BE2C (cell line): ENCODE measurements around the gene ADD3.

Experiments used
- DNase-seq: peaks from one replicate; pipeline ENCODE4 v3.0.0-alpha.2; 2020
- H3K27me3 ChIP-seq: fragments of 250-450 bp; sonication (Bioruptor Pico); 2 replicates; pipeline ENCODE4 v1.5.1; 2020; ENCODE audit warnings: mild to moderate bottlenecking
- H3K36me3 ChIP-seq: fragments of 250-450 bp; sonication (Bioruptor Pico); 2 replicates; pipeline ENCODE4 v1.5.1; 2020; ENCODE audit warnings: mild to moderate bottlenecking
- H3K4me1 ChIP-seq: fragments of 250-450 bp; sonication (Bioruptor Pico); 2 replicates; pipeline ENCODE4 v1.5.1; 2020
- H3K4me3 ChIP-seq: 2 replicates; pipeline ENCODE4 v1.5.1; 2011; ENCODE audit warnings: low read depth, low read length
- H3K9me3 ChIP-seq: fragments of 250-450 bp; sonication (Bioruptor Pico); 2 replicates; pipeline ENCODE4 v1.5.1; 2020
- CTCF ChIP-seq: IDR thresholded peaks from 2 replicates; pipeline ENCODE4 v1.5.1; 2012; ENCODE audit warnings: mild to moderate bottlenecking, low read depth, low read length

The ADD3 gene

GRCh38 chr10:110142965-110143364 lies 135.2 kb downstream of the ADD3 start:
- no peak overlapping the region for H3K4me3 ChIP-seq
- DNase-seq: no peak
- TF ChIP-seq CTCF: no peak
- H3K4me1 ChIP-seq: peaks cover 8% of the 10 kb centered on the region
- no peaks in the 10 kb centered on the region for H3K9me3 ChIP-seq
- no peaks in the 10 kb centered on the region for H3K27me3 ChIP-seq
- H3K36me3 ChIP-seq: no peaks in the 10 kb centered on the region

DNA sequence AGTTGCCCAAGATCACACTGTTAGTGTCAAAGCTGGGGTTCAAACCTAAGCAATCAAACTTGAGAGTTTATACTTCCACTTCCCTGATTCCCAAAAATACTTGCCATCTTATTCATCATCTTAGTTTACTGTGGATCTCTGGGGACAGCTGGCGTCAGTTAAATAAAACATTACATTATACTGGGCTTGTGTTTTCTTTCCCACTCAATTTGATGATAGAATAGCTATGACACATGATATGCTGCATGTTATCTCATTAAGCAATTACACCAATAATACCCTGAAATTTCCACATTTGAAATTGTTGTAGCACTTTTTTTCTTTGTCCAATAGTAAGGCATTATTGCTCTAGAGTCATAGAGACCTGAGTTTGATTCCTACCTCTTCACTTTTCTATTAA lies 136.7 kb downstream of the ADD3 start:
- no peak for DNase-seq
- Histone ChIP-seq H3K27me3 (no peaks in the 10 kb centered on the region), H3K4me1 (peaks cover 8% of the 10 kb centered on the region), H3K9me3 (no peaks in the 10 kb centered on the region), H3K36me3 (no peaks in the 10 kb centered on the region), H3K4me3 (no peak overlapping the region)
- TF ChIP-seq CTCF: no peak

GRCh38 chr10:110147961-110148360 lies 140.2 kb downstream of the ADD3 start:
- no peaks in the 10 kb centered on the region for H3K36me3 ChIP-seq
- DNase-seq: no peak
- H3K9me3 ChIP-seq: no peaks in the 10 kb centered on the region
- TF ChIP-seq CTCF: no peak
- H3K27me3 ChIP-seq: no peaks in the 10 kb centered on the region
- H3K4me1 ChIP-seq: peaks cover 6% of the 10 kb centered on the region; the same call in 1 of the 2 replicates
- H3K4me3 ChIP-seq: no peak overlapping the region

DNA sequence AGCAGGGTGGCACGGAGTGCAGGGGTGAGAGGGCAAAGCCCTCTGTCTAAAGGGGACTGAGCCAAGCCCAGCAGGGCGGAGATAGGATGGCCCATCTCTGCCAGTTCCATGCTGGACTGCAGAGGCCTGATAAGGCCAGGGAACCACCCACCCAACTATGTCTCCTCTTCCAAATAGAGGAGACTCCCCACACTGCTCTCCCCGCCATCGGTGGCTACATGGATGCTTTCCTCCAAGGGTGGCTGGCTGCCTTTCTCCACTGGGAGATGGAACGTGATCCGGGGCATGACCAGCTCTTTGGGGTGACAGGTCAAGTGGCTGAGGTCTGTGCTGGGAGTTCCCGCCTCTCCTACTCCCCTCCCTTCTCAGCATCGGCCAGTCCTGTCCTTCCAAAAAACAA lies 141.5 kb downstream of the ADD3 start:
- H3K36me3 ChIP-seq: no peaks in the 10 kb centered on the region
- DNase-seq: no peak
- H3K9me3 ChIP-seq: no peaks in the 10 kb centered on the region
- H3K4me3 ChIP-seq: no peak overlapping the region
- no peak for TF ChIP-seq CTCF
- no peaks in the 10 kb centered on the region for H3K27me3 ChIP-seq
- H3K4me1 ChIP-seq: peaks cover 6% of the 10 kb centered on the region; the same call in 1 of the 2 replicates

- Histone ChIP-seq H3K9me3 (no peaks in the 10 kb centered on the region), H3K4me1 (peaks cover 6% of the 10 kb centered on the region; the same call in 1 of the 2 replicates), H3K36me3 (no peaks in the 10 kb centered on the region), H3K4me3 (no peak overlapping the region), H3K27me3 (no peaks in the 10 kb centered on the region)
- no peak for DNase-seq
- no peak for TF ChIP-seq CTCF
Observed at GRCh38 chr10:110150046-110150445, 142.3 kb downstream of the ADD3 start.

DNA sequence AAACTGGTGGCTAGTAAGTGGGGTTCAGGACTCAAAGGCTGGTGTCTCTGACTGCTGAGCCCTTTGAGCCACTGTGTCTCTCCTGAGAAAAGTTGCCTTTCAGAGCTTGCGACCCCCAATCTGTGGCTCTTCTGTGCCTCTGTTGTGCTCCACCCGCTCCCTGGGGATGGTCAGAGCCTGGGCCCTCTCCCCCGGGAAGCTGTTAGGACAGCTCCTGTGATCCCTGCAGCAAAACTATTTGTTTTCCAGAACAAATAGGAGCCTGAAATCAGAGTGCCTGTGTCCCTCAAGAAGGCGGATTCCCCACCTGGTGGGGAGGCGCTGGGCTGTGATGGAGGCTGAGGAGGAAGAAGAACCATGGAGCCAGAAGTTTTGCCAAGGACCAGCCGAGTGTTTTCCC lies 143.2 kb downstream of the ADD3 start:
- Histone ChIP-seq H3K4me1 (peaks cover 6% of the 10 kb centered on the region; the same call in 1 of the 2 replicates), H3K27me3 (no peaks in the 10 kb centered on the region), H3K4me3 (no peak overlapping the region), H3K9me3 (no peaks in the 10 kb centered on the region), H3K36me3 (no peaks in the 10 kb centered on the region)
- no peak for DNase-seq
- TF ChIP-seq CTCF: no peak
